Adrenal gland (tissue), 5 donors: ENCODE results near the gene DFFB.

Experiments used
- CTCF ChIP-seq, 6 experiments: fragments of 450-650 bp in 4 of 6; fragments of 200-600 bp in 2 of 6; sonication (generic) in 1 of 6; IDR thresholded peaks; 1 replicate in 5 of 6; 2 replicates in 1 of 6; pipeline versions ENCODE4 v1.5.1 to v1.8.0; 2016 to 2021; ENCODE audit warnings: antibody characterized with exemption in 6 of 6, mild to moderate bottlenecking in 2 of 6, moderate library complexity in 1 of 6
- POLR2A ChIP-seq, 2 donors: fragments of 450-650 bp; IDR thresholded peaks; one replicate each; pipeline ENCODE4 v1.6.1; 2017; ENCODE audit warnings: antibody characterized with exemption in 2 of 2, mild to moderate bottlenecking in 2 of 2, moderate library complexity in 1 of 2
- donor health status: DM: no; HTN: no; CAD: no.

DNA sequence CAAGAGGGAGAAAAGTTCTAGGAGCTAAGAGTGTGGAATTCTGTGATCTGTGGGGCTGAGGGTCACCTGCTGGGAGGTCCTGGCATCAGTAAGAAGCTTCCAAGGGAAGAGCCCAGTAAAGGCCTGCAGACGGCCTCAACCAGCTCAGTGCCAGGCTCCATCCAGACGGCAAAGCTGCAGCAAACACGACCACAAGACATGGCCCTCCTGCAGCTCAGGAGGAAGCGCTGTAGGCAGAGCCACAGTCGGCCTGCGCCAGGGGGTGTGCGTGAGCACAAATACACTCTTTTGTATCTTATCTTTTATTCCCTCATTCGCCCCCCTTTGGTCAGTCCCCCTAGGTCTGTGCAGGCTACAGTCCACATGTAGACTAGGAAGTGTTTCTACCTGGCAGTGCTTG lies 29.4 kb downstream of the DFFB start:
- TF ChIP-seq CTCF (IDR thresholded peaks at IDR 0.05) = no peak
- TF ChIP-seq POLR2A (IDR thresholded peaks at IDR 0.05) = no peak
